Measurements from ENCODE around the gene BRSK2. TPM values are rescaled to one million over a fixed set of nuclear protein-coding genes. Genes with fewer than 3 reads are reported as not detected.

Gene BRSK2
- total RNA-seq, 1 donor from 2014 or later, result not detected

DNA sequence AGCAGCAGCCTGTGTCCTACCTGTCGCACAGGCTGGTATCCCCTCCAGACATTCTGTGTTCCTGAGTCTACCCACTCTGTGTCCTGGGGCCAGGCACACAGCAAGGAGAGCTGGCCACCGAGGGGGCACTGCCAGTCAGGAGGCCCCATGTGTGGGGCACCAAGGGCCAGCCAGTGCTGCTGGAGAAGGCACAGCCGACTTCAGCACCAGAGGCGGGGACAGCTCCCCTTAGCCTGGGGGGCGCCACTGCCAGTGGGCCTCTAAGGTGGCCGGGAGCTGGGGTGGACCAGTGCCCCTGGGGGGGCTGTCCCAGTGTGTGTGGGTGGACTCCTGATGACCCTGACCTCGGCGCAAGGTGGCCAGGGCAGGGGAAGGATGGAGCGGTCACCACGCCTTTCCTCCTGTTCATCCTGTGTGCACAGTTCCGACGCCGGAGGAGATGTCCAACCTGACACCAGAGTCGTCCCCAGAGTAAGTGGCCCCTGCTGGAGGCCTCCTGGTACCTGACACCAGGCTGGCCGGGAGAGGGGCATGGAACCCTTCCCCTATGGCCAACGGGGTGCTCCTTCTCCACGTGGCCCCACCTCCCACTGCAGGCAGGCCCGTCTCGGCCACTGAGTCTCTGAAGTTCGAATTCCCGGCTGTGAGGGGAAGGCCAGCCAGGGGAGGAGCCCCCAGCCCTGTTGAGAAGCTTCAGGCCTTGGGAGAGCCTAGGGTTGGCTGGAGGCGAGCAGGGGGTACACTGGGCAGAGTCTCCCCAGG, 61.4 kb downstream of the BRSK2 start:
- H3K27me3 ChIP-seq (ENCODE audit: control insufficient read depth, insufficient read depth, low read length), result peaks cover 2% of the 10 kb centered on the region
- H3K4me3 ChIP-seq (ENCODE audit: low read depth, low read length), result no peak overlapping the region
- TF ChIP-seq, protein P1, sequence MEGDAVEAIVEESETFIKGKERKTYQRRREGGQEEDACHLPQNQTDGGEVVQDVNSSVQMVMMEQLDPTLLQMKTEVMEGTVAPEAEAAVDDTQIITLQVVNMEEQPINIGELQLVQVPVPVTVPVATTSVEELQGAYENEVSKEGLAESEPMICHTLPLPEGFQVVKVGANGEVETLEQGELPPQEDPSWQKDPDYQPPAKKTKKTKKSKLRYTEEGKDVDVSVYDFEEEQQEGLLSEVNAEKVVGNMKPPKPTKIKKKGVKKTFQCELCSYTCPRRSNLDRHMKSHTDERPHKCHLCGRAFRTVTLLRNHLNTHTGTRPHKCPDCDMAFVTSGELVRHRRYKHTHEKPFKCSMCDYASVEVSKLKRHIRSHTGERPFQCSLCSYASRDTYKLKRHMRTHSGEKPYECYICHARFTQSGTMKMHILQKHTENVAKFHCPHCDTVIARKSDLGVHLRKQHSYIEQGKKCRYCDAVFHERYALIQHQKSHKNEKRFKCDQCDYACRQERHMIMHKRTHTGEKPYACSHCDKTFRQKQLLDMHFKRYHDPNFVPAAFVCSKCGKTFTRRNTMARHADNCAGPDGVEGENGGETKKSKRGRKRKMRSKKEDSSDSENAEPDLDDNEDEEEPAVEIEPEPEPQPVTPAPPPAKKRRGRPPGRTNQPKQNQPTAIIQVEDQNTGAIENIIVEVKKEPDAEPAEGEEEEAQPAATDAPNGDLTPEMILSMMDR (IDR thresholded peaks at IDR 0.05; ENCODE audit: insufficient read depth, low read length, severe bottlenecking), result no peak
- no peaks in the 10 kb centered on the region for H3K36me3 ChIP-seq (ENCODE audit: control insufficient read depth, insufficient read depth, low read length)
- no peak for DNase-seq (ENCODE audit: low read depth)
- no peak for FAIRE-seq

DNA sequence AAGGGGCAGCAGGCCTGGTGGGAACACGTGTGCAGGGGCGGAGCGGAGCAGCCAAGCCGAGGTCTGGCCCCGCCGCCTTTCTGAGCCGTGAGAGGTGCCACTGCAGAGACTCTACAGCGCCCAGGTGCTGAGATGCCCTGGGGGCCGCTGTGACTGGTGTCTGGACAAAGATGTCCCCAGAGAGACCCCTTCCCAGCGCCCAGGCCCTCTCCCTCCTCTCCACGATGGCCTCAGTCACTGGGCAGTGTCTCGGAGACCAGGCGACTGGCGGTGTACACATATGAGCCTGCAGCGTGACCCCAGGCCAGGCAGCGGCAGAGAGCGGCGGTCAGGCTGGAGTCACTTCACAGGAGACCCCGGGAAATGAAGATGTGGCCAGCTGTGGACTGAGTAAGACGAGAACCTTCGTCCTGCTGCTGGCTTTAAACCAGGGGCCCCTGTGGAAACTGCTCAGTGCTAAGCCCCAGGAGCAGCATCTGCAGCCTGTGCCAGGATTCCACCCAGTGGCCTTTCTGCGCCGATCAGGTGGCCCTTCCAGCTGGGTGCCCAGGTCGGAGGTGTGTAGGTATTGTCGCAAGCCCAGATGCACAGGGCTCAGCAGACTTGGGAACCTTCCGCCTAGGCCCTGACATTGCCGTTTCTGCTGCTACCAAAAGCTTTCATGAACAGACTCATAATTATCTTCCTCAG, 62.2 kb downstream of the BRSK2 start:
- FAIRE-seq (no peak), DNase-seq (ENCODE audit: low read depth) (no peak)
- Histone ChIP-seq H3K4me3 (ENCODE audit: low read depth, low read length) (no peak overlapping the region), H3K36me3 (ENCODE audit: control insufficient read depth, insufficient read depth, low read length) (no peaks in the 10 kb centered on the region), H3K27me3 (ENCODE audit: control insufficient read depth, insufficient read depth, low read length) (peaks cover 2% of the 10 kb centered on the region)
- TF ChIP-seq, protein P1 (IDR thresholded peaks at IDR 0.05; ENCODE audit: insufficient read depth, low read length, severe bottlenecking), result no peak

DNA sequence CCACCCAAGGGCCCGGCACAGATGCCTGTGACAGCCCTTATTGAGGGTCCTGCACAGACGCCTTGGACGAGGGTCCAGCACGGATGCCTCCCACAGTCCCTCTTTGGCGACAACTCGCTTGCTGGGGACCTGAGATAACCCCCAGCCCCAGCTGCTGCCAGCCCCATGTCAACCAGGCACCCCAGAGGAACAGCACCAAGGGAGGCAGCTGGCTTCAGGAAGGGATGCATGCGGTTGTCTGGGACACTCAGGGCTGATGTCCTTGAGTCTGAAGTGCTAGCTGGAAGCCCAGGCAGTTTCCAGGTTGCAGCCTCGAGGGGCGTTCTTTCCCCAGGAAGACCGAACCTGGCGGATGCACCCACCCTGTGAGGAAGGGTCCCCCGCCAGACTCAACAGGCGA, 63.0 kb downstream of the BRSK2 start:
- Histone ChIP-seq H3K4me3 (ENCODE audit: low read depth, low read length) (no peak overlapping the region), H3K27me3 (ENCODE audit: control insufficient read depth, insufficient read depth, low read length) (peaks cover 2% of the 10 kb centered on the region), H3K36me3 (ENCODE audit: control insufficient read depth, insufficient read depth, low read length) (no peaks in the 10 kb centered on the region)
- TF ChIP-seq, protein P1 (IDR thresholded peaks at IDR 0.05; ENCODE audit: insufficient read depth, low read length, severe bottlenecking), result no peak
- DNase-seq (ENCODE audit: low read depth), result no peak
- no peak for FAIRE-seq

DNA sequence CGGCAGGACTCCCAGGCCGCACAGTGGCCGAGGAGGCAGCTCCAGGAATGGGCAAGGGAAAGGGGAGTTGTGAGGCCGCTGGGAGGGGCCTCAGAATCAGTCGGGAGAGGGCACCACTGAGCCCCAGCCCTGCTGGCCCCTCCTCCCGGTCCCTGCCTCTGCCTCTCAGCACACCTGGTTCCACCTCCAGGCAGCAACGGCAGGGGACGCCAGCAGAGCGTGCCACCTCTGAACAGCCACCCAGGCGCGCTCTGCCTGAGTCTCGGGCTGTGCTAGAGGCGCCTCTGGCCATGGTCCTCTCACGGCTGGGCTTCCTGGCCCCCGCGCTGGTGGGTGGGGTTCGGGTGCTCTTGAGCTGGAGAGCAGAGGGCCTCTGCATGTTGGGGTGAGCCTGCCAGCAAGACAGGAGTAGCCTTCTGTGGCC, 63.9 kb downstream of the BRSK2 start:
- TF ChIP-seq, protein P1 (IDR thresholded peaks at IDR 0.05; ENCODE audit: insufficient read depth, low read length, severe bottlenecking), result peak; percentile 86
- Histone ChIP-seq H3K27me3 (ENCODE audit: control insufficient read depth, insufficient read depth, low read length) (peaks cover 2% of the 10 kb centered on the region), H3K4me3 (ENCODE audit: low read depth, low read length) (no peak overlapping the region), H3K36me3 (ENCODE audit: control insufficient read depth, insufficient read depth, low read length) (no peaks in the 10 kb centered on the region)
- peak; percentile 45 for DNase-seq (ENCODE audit: low read depth)
- no peak for FAIRE-seq

DNA sequence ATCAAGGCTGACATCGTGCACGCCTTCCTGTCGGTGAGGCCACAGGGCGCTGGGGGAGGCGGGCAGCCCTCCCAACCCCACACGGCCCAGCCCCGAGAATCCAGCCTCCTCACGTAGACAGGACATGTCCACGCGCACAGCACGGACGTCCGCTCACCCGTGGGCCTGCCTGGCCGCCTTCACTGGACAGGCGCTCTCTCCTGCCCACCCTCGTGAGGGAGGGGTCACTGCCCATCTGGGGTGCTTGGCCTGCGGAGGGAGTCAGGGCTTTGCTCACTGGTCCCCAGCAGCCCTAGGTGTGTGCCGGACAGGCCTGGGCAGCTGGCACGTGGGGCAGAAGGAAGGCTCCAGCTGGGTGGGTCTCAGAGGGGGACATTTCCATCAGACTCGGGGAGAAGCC, 64.8 kb downstream of the BRSK2 start:
- Histone ChIP-seq H3K27me3 (ENCODE audit: control insufficient read depth, insufficient read depth, low read length) (peaks cover 2% of the 10 kb centered on the region), H3K4me3 (ENCODE audit: low read depth, low read length) (no peak overlapping the region), H3K36me3 (ENCODE audit: control insufficient read depth, insufficient read depth, low read length) (no peaks in the 10 kb centered on the region)
- no peak for DNase-seq (ENCODE audit: low read depth)
- FAIRE-seq, result no peak
- TF ChIP-seq, protein P1 (IDR thresholded peaks at IDR 0.05; ENCODE audit: insufficient read depth, low read length, severe bottlenecking), result no peak
